NB4 (cell line): ENCODE measurements around the gene DEPDC4.
"Not testable (repeated sequence)": the region's sequence is repeated elsewhere in the genome, so short reads cannot be mapped to it uniquely, and the experiment has no call there.

ENCODE experiments used
- DNase-seq: peaks from one replicate; pipeline ENCODE4 v3.0.0; 2010; ENCODE audit warnings: low read depth
- H3K4me3 ChIP-seq: one replicate; pipeline ENCODE4 v1.5.1; 2011; ENCODE audit warnings: mild to moderate bottlenecking, low read depth, low read length, moderate library complexity
- MAX ChIP-seq: IDR thresholded peaks from 2 replicates; pipeline ENCODE4 v1.6.1; 2011; ENCODE audit warnings: low read depth, low read length
- MYC ChIP-seq: IDR thresholded peaks from 2 replicates; pipeline ENCODE4 v1.6.1; 2011; ENCODE audit warnings: low read depth, low read length
- POLR2A ChIP-seq: IDR thresholded peaks from 2 replicates; pipeline ENCODE4 v1.6.1; 2011; ENCODE audit warnings: mild to moderate bottlenecking; ENCODE audit not compliant: insufficient read length; ENCODE audit errors: extremely low read depth
- TF ChIP-seq, protein P1 (sequence below): IDR thresholded peaks from one replicate; pipeline ENCODE4 v1.5.1; 2012; ENCODE audit warnings: low read depth, low read length

The DEPDC4 gene

DNA sequence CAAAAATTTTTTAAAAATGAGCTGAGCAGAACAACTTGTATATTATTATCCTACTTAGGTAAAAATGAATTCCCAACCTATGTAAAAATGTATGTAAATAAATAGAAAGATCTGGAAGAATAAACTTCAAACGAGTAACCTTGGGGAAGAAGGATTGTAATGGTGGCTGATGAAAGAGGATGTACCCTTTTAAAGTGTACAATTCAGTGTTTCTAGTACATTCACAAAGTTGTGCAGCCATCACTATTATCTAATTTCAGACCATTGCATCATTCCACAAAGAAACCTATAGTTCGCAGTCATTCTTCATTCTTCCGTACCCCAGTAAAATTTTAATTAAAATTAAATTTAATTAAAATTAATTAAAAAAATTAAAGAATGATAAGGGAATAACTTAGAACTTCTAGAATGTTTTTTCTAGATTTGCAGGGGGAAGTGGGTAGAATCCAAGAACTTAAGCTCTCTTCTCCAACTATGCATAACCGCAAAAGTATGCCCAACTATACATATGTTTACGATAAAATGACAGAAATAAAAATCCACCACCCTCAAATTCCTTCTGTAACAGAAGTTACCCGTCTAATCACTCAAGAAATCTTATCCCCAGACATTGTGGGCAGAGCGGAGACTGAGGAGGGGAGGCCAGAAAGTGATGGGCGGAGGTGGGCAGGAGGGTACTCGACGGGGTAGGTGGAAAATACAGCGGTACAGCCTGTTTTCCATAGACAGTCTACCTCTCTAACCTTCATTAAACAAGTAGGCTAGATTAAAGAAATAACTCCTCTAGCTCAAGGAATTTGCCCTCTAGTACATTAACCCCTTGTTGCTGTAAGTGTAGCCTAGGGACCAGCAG is 921 bp downstream of the DEPDC4 start:
- H3K4me3 ChIP-seq = peak overlapping the region; percentile 86
- no peak for DNase-seq
- TF ChIP-seq MAX (no peak), MYC (no peak), POLR2A (no peak)
- TF ChIP-seq, protein P1, sequence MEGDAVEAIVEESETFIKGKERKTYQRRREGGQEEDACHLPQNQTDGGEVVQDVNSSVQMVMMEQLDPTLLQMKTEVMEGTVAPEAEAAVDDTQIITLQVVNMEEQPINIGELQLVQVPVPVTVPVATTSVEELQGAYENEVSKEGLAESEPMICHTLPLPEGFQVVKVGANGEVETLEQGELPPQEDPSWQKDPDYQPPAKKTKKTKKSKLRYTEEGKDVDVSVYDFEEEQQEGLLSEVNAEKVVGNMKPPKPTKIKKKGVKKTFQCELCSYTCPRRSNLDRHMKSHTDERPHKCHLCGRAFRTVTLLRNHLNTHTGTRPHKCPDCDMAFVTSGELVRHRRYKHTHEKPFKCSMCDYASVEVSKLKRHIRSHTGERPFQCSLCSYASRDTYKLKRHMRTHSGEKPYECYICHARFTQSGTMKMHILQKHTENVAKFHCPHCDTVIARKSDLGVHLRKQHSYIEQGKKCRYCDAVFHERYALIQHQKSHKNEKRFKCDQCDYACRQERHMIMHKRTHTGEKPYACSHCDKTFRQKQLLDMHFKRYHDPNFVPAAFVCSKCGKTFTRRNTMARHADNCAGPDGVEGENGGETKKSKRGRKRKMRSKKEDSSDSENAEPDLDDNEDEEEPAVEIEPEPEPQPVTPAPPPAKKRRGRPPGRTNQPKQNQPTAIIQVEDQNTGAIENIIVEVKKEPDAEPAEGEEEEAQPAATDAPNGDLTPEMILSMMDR = no peak

GRCh38 chr12:100265107-100265506 is 1.8 kb downstream of the DEPDC4 start:
- not testable (repeated sequence) for DNase-seq

DNA sequence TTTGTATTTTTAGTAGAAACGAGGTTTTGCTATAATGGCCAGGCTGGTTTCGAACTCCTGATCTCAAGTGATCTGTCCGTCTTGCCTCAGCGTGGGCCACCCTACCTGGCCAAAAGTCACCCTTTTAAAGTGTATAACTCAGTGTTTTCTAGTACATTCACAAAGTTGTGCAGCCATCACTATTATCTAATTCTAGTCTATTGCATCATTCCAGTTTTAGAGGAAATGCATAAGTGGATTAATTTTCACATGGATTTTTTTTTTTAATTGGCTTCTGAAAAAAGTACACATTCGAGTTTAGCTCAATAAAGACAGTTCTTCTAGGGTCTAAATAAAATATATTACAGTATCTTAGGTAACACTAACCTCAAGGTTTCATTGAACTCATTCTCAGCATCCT is 3.7 kb downstream of the DEPDC4 start:
- DNase-seq = no peak
- TF ChIP-seq MAX (no peak), MYC (no peak), POLR2A (no peak)
- no peak overlapping the region for H3K4me3 ChIP-seq

More at GRCh38 chr12:100265107-100265506, 1.8 kb downstream of the DEPDC4 start:
- H3K4me3 ChIP-seq = not testable (repeated sequence)

DNA sequence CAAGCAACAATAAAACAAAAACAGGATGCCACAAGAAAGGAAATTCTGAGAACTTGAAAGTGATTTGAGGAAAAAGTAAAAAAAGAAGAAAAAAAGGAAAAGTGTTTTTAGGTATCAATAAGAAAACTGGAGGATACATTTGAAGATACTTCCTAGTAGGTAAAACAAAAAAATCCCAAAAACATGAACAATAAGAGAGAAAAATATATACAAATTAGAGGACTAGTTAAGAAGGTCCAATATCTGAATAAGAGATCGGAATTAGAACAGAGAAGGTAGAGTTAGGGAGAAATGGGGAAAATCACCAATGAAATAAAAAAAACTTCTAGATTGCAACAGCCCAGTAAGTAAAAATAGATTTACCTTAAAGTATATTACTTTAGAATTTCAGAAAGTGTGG is 8.8 kb downstream of the DEPDC4 start:
- no peak overlapping the region for H3K4me3 ChIP-seq
- no peak for DNase-seq
- TF ChIP-seq POLR2A = no peak
- no peak for TF ChIP-seq MAX
- TF ChIP-seq, protein P1 = no peak
- no peak for TF ChIP-seq MYC

DNA sequence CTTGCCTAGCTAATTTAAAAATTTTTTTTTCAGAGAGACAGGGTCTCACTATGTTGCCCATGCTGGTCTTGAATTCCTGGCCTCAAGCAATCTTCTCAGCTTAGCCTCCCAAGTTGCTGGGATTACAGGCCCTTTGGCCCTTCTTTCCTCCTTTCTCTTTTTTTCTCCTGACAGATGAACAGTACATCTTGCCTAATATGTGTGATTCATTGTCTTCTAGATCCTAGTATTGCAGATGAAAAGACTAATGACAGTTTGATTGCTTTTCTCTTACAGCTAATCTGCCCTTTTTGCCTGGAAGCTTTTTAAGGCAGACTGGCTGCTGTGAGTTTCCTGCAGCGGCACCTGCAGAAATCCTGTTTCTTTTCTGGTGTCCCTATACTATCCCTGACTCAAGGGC is 12.0 kb downstream of the DEPDC4 start:
- H3K4me3 ChIP-seq = no peak overlapping the region
- no peak for DNase-seq
- no peak for TF ChIP-seq POLR2A
- no peak for TF ChIP-seq MAX
- TF ChIP-seq, protein P1 = no peak
- no peak for TF ChIP-seq MYC

GRCh38 chr12:100253437-100253836 is 13.4 kb downstream of the DEPDC4 start:
- H3K4me3 ChIP-seq = no peak overlapping the region
- no peak for DNase-seq
- no peak for TF ChIP-seq MYC
- TF ChIP-seq, protein P1 = no peak
- no peak for TF ChIP-seq MAX
- TF ChIP-seq POLR2A = no peak
